SK-N-SH (cell line): Measurements from ENCODE around the gene MTX2.

Source experiments
- CTCF ChIP-seq: fragments of 200-600 bp; sonication (generic); IDR thresholded peaks from 2 replicates; pipeline ENCODE4 v1.6.1; 2017; ENCODE audit warnings: antibody characterized with exemption, mild to moderate bottlenecking, moderate library complexity
- EP300 ChIP-seq, 2 experiments: IDR thresholded peaks; 2 replicates each; pipeline versions ENCODE4 v1.4.0 to v1.6.1; 2012; ENCODE audit warnings: borderline replicate concordance in 1 of 2, low read depth in 1 of 2, low read length in 1 of 2
- EZH2phosphoT487 ChIP-seq: fragments of 200-600 bp; sonication (generic); IDR thresholded peaks from 2 replicates; pipeline ENCODE4 v1.6.1; 2017; ENCODE audit warnings: low read depth, mixed run types, mild to moderate bottlenecking, antibody characterized with exemption, moderate library complexity, borderline replicate concordance
- IRF3 ChIP-seq: fragments of 150-350 bp; IDR thresholded peaks from 2 replicates; pipeline ENCODE4 v1.6.1; 2016; ENCODE audit warnings: mild to moderate bottlenecking, low read depth, low read length
- JUND ChIP-seq: IDR thresholded peaks from 2 replicates; pipeline ENCODE4 v1.4.0; 2012
- NFIC ChIP-seq: IDR thresholded peaks from 2 replicates; pipeline ENCODE4 v1.4.0; 2012; ENCODE audit warnings: borderline replicate concordance
- PBX3 ChIP-seq: IDR thresholded peaks from 2 replicates; pipeline ENCODE4; 2012
- POLR2AphosphoS5 ChIP-seq: IDR thresholded peaks from 2 replicates; pipeline ENCODE4 v1.6.1; 2012; ENCODE audit warnings: low read depth, low read length
- RAD21 ChIP-seq: IDR thresholded peaks from 2 replicates; pipeline ENCODE4 v1.6.1; 2012; ENCODE audit warnings: mild to moderate bottlenecking, low read length
- REST ChIP-seq: IDR thresholded peaks from 2 replicates; pipeline ENCODE4 v1.6.1; 2012; ENCODE audit warnings: mild to moderate bottlenecking, low read depth, low read length, moderate library complexity
- TCF12 ChIP-seq: IDR thresholded peaks from 2 replicates; pipeline ENCODE4 v1.4.0; 2012
- TEAD4 ChIP-seq: IDR thresholded peaks from 2 replicates; pipeline ENCODE4 v1.4.0; 2012; ENCODE audit warnings: mild to moderate bottlenecking, borderline replicate concordance; ENCODE audit not compliant: insufficient read depth
- YY1 ChIP-seq: IDR thresholded peaks from 2 replicates; pipeline ENCODE4 v1.4.0; 2012; ENCODE audit warnings: low read depth, mild to moderate bottlenecking
- ZBTB33 ChIP-seq: IDR thresholded peaks from 2 replicates; pipeline ENCODE4 v1.4.0; 2012; ENCODE audit warnings: low read depth, borderline replicate concordance

GRCh38 chr2:176385838-176386237 is 116.6 kb downstream of the MTX2 start:
- TF ChIP-seq ZBTB33 (no peak), POLR2AphosphoS5 (no peak), EZH2phosphoT487 (no peak), IRF3 (no peak), REST (no peak), PBX3 (no peak), NFIC (no peak), TEAD4 (no peak), JUND (no peak), TCF12 (no peak), RAD21 (no peak), CTCF (no peak), EP300 (IDR thresholded peaks at IDR 0.05; ENCODE audit: borderline replicate concordance in 1 of 2, low read depth in 1 of 2, low read length in 1 of 2) (no peak), YY1 (no peak)
